ENCODE data around the gene AK4. TPM values are rescaled to one million over a fixed set of nuclear protein-coding genes. Genes with fewer than 3 reads are reported as not detected.

The AK4 gene
- total and polyA plus RNA-seq, 7 donors, result 9.7 to 74.1 (median 37.8) TPM

DNA sequence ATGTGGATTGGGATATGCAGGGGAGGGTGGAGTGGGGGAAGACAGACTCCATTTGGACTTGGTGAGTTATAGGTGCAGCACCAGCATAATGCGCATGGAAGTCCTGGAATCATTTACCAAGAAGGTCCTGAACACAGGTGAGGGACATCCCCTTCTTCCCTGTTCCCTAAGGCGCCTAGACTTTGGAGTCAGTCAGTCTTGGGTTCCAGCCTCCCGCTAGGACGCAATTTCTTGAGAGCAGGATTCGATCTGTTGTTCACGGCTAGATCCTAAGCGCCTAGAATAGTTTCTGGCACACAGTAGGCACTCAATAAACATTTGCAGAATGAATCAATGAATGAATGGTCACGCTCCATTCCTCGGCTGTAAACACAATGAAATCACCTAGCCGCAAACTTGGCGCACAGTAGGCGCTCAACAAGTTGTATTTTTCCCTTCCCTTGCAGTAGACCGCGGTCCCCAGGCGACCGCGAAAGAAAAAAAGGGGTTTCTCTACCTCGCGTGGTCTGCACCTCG, 1.0 kb upstream of the AK4 start:
- intact Hi-C loops (cut with DNase I), result loop anchor here (5.0 to 10.0 kb wide), 4 partner anchors 65 to 275 kb away; partner anchors contain the start of genes JAK1, LEPR and LEPROT
- no peaks in the 10 kb centered on the region for H3K36me3 ChIP-seq
- 6 to 16% methylated on average over 20 of the region's 20 CpGs for WGBS, 2 donors
- DNase-seq, result no peak
- peak overlapping the region; percentile 80 to 94 (median 91) for H3K27ac ChIP-seq
- no peaks in the 10 kb centered on the region for H3K27me3 ChIP-seq
- H3K4me3 ChIP-seq, result peak overlapping the region; percentile 56 to 91 (median 66)
- no peaks in the 10 kb centered on the region for H3K9me3 ChIP-seq
- no peak for TF ChIP-seq POLR2A (IDR thresholded peaks at IDR 0.05)
- TF ChIP-seq, protein P1, sequence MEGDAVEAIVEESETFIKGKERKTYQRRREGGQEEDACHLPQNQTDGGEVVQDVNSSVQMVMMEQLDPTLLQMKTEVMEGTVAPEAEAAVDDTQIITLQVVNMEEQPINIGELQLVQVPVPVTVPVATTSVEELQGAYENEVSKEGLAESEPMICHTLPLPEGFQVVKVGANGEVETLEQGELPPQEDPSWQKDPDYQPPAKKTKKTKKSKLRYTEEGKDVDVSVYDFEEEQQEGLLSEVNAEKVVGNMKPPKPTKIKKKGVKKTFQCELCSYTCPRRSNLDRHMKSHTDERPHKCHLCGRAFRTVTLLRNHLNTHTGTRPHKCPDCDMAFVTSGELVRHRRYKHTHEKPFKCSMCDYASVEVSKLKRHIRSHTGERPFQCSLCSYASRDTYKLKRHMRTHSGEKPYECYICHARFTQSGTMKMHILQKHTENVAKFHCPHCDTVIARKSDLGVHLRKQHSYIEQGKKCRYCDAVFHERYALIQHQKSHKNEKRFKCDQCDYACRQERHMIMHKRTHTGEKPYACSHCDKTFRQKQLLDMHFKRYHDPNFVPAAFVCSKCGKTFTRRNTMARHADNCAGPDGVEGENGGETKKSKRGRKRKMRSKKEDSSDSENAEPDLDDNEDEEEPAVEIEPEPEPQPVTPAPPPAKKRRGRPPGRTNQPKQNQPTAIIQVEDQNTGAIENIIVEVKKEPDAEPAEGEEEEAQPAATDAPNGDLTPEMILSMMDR (IDR thresholded peaks at IDR 0.05), result no peak
- peaks cover 0 to 26% (median 20%) of the 10 kb centered on the region in 4 donors for H3K4me1 ChIP-seq

DNA sequence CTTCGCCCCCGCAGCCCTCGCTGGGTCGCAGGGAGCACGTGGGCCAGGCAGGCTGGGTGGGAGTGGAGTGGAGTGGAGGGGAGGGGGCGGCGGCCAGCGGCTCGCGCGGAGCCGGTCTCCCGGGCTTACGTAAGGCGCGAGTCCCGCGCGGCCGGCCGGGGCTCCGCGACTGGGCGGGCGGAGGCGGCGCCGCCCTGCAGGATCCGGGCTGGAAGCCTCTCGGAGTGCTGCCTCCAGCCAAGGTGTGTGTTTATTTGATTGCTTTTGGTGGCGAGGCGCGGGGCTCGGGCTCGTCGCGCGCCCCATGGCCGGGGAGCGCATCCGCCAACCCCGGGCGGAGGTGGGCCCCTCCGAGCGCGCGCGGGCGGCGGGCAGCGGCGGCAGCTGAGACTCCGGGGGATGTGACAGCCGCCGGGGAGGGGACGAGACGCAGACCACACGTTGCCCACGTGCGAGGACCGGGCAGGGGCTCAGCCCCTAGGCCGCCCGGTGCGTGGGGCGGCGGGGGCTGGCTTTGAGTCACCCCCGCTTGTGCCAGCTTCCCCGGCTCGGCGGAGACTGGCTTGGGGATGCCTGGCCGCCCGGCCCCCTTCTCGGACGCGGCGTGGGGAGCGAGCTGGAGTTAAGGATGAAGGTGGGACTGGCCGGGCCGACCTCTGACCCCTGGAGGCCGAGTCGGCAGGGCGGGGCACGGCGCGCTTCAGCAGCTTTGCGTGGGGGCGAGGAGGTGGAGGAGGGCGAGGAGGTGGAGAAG, 402 bp upstream of the AK4 start:
- H3K9me3 ChIP-seq, result no peaks in the 10 kb centered on the region
- H3K27me3 ChIP-seq, result no peaks in the 10 kb centered on the region
- H3K4me1 ChIP-seq, result peaks cover 0 to 26% (median 20%) of the 10 kb centered on the region in 4 donors
- peak overlapping the region; percentile 56 to 91 (median 66) for H3K4me3 ChIP-seq
- DNase-seq, result peak; percentile 69
- H3K27ac ChIP-seq, result peak overlapping the region; percentile 80 to 94 (median 91)
- WGBS, 2 donors, result 0% methylated on average over 88 of the region's 88 CpGs
- no peaks in the 10 kb centered on the region for H3K36me3 ChIP-seq
- TF ChIP-seq EP300 (IDR thresholded peaks at IDR 0.05) (no peak), POLR2AphosphoS5 (IDR thresholded peaks at IDR 0.05) (peak in 2 of 4 donors; percentile 17 to 27)
- intact Hi-C loops (cut with DNase I), result loop anchor here (5.0 to 10.0 kb wide), 4 partner anchors 65 to 275 kb away; partner anchors contain the start of genes JAK1, LEPR and LEPROT

DNA sequence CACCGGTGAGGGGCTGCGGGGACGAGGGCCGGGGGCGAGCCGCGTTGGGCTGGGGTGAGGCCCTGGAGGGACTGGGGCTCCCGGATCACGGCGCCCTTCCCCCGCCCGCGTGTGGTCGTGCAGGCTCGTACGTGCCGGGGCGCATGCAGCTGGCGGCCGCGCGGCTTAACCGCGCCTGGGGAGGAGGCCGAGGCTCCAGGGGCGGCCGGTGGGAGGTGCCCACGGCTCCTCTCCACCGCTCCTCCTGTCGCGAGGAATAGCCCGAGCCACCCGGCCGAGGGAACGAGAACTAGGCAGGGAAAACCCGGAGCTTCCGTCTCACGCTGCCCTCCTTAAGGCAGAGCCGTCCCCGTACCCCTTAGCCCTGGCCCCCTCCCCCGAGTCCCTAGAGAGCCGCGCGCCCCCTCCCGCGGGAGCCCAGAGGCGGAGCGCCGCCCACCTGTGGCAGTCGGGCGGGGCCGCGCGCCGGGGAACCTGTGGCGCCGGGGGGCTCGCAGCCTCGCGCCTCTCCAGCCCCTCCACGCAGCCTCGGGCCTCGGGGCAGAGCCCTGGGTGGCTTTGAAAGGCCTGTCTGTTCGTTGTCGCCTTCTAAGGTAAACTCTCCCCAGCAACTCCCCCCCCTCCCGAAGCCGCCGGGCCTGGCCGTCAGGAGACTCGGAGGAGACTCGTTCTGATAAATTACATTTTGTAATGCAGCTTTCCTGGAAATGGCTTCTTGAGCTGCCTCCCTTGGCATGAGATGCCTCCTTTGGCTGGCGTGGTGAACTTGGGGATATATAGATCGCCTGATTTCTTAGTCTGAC, 746 bp downstream of the AK4 start:
- intact Hi-C loops (cut with DNase I), result loop anchor here (1.0 to 10.0 kb wide), 5 partner anchors 64 to 274 kb away; partner anchors contain the start of genes JAK1, LEPR and LEPROT
- peaks cover 0 to 34% (median 20%) of the 10 kb centered on the region in 4 donors for H3K4me1 ChIP-seq
- no peaks in the 10 kb centered on the region for H3K9me3 ChIP-seq

DNA sequence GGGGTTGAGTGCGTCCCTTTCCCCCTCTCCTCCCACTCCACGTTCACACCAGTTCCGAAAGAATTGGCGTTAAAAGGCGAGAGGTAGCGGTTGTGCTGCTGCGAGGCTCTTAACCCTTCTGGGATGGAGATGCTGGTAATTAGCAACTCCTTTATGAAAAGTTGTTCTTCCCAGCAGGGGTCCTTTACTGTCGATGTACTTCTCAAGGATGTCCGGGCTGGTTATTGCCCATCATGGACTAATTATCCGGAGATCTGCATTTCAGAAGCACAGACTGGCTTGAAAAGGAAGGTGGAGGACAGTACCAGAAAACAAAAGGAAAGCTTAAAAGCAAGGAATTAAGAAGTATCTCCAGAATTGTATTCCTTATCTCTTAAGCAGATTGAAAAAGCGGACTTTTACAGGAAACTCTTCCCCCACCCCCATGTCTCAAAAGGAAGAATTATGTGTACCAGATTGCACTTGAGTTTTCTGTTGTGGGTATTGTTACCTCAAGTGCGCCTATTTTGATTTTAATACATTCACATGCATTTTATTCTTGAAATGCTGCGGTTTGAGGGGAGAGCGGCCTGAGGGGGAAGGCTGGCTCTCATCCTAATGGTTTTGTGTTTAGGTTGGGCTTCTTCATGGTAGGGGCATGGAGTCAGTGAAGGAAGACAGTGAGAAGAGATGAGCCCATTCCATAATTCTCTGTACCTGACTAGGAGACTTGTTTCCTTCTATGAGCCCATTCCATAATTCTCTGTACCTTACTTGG, 1.5 kb downstream of the AK4 start:
- intact Hi-C loops (cut with DNase I), result loop anchor here (1.0 to 10.0 kb wide), 5 partner anchors 63 to 273 kb away; partner anchors contain the start of genes JAK1, LEPR and LEPROT
- Histone ChIP-seq H3K36me3 (no peaks in the 10 kb centered on the region), H3K4me1 (peaks cover 0 to 34% (median 20%) of the 10 kb centered on the region in 4 donors), H3K27me3 (no peaks in the 10 kb centered on the region), H3K9me3 (no peaks in the 10 kb centered on the region), H3K4me3 (peak overlapping the region; percentile 56 to 91 (median 66)), H3K27ac (peak overlapping the region; percentile 80 to 94 (median 91))
- TF ChIP-seq, protein P1 (IDR thresholded peaks at IDR 0.05), result no peak
- TF ChIP-seq POLR2AphosphoS5 (IDR thresholded peaks at IDR 0.05), result no peak
- TF ChIP-seq EP300 (IDR thresholded peaks at IDR 0.05), result no peak
- no peak for TF ChIP-seq POLR2A (IDR thresholded peaks at IDR 0.05)
- 39 to 42% methylated on average over 14 of the region's 14 CpGs for WGBS, 2 donors
- DNase-seq, result no peak

More for the DNA sequence above, 746 bp downstream of the AK4 start:
- WGBS, 2 donors, result 1% methylated on average over 73 of the region's 73 CpGs
- DNase-seq, result peak; percentile 85
- TF ChIP-seq POLR2A (IDR thresholded peaks at IDR 0.05), result no peak
- peak in 2 of 4 donors; percentile 14 to 26 for TF ChIP-seq POLR2AphosphoS5 (IDR thresholded peaks at IDR 0.05)
- no peaks in the 10 kb centered on the region for H3K36me3 ChIP-seq
- peak overlapping the region; percentile 80 to 94 (median 91) for H3K27ac ChIP-seq
- H3K4me3 ChIP-seq, result peak overlapping the region; percentile 56 to 91 (median 66)
- no peaks in the 10 kb centered on the region for H3K27me3 ChIP-seq

DNA sequence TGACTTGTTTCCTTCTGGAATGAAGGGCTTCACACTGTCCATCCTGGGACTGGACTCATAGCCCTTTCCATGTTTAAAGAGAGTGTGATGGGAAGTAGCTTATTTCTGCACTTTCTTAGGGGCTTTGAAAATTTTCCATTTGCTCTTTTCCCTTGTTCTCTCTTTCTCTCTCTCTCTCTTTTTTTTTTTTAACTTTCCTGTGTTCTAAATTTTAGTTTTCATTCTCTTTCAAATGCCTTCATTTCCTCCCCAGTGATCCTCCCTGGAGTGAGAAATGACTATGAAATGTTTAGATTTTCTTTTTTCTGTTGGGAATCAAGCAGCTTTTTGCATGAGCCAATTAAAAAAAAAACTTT, 2.1 kb downstream of the AK4 start:
- H3K27me3 ChIP-seq, result no peaks in the 10 kb centered on the region
- no peak for DNase-seq
- H3K9me3 ChIP-seq, result no peaks in the 10 kb centered on the region
- H3K36me3 ChIP-seq, result no peaks in the 10 kb centered on the region
- intact Hi-C loops (cut with DNase I), result no loop called here
- H3K27ac ChIP-seq, result peak overlapping the region; percentile 80 to 94 (median 91)
- peak overlapping the region in 1 of 4 donors; percentile 71 for H3K4me3 ChIP-seq
- TF ChIP-seq POLR2A (IDR thresholded peaks at IDR 0.05) (no peak), EP300 (IDR thresholded peaks at IDR 0.05) (no peak), POLR2AphosphoS5 (IDR thresholded peaks at IDR 0.05) (no peak)
- TF ChIP-seq, protein P1 (IDR thresholded peaks at IDR 0.05), result no peak
- peaks cover 0 to 34% (median 20%) of the 10 kb centered on the region in 4 donors for H3K4me1 ChIP-seq
